Activated CD4-positive, alpha-beta T cell treated with anti-CD3 and anti-CD28 coated beads for 36 hours (primary cell): ENCODE measurements around the gene PIK3CD. TPM values are rescaled to one million over a fixed set of nuclear protein-coding genes. Genes with fewer than 3 reads are reported as not detected.
"Not testable (repeated sequence)": the region's sequence is repeated elsewhere in the genome, so short reads cannot be mapped to it uniquely, and the experiment has no call there.

Experiments used
- ATAC-seq: fragments of 200-7000 bp; cut with Tn5 transposase; one replicate; pipeline ENCODE4 v1.10.0; 2021; ENCODE audit warnings: mild to moderate bottlenecking, moderate library complexity
- CTCF ChIA-PET: fragments of 350-600 bp; sonication (Branson Sonifier 250); formaldehyde crosslinking; loops from one replicate; lab custom pipeline; 2021; ENCODE audit warnings: antibody characterized with exemption; lab: Charles Lee
- POLR2A ChIA-PET: fragments of 350-600 bp; sonication (Branson Sonifier 250); formaldehyde crosslinking; loops from one replicate; lab custom pipeline; 2021; ENCODE audit warnings: antibody characterized with exemption, inconsistent platforms; lab: Charles Lee
- DNase-seq: peaks from one replicate; pipeline ENCODE4 v3.0.0-alpha.2; 2020
- H3K27ac Mint-ChIP-seq: one replicate; pipeline ENCODE4 v1.8.0; 2021; ENCODE audit warnings: mixed read lengths
- H3K27me3 Mint-ChIP-seq: one replicate; pipeline ENCODE4 v1.8.0; 2021; ENCODE audit warnings: mixed read lengths
- H3K36me3 Mint-ChIP-seq: one replicate; pipeline ENCODE4 v1.8.0; 2021; ENCODE audit warnings: low read depth, mixed read lengths
- H3K4me1 Mint-ChIP-seq: one replicate; pipeline ENCODE4 v1.8.0; 2021; ENCODE audit warnings: mixed read lengths
- H3K4me3 Mint-ChIP-seq: one replicate; pipeline ENCODE4 v1.8.0; 2021; ENCODE audit warnings: mild to moderate bottlenecking, moderate library complexity, mixed read lengths
- H3K9me3 Mint-ChIP-seq: one replicate; pipeline ENCODE4 v1.8.0; 2021; ENCODE audit warnings: low read depth, mixed read lengths
- intact Hi-C, 2 experiments: fragments of 100-400 bp; cut with DNase I in 1 of 2; cut with micrococcal nuclease in 1 of 2; formaldehyde crosslinking; loops; one replicate each; pipeline versions ENCODE4 v1.14.2 to v1.15.1; 2022 to 2024; cut with DNase I, micrococcal nuclease
- total RNA-seq, 2 experiments: library from RNA; stranded (reverse); gene quantifications; one replicate each; pipeline ENCODE4 v1.2.3, GENCODE V29; 2021

The PIK3CD gene
- total RNA-seq, 2 experiments from 2014 or later = 96.4 to 114 TPM

DNA sequence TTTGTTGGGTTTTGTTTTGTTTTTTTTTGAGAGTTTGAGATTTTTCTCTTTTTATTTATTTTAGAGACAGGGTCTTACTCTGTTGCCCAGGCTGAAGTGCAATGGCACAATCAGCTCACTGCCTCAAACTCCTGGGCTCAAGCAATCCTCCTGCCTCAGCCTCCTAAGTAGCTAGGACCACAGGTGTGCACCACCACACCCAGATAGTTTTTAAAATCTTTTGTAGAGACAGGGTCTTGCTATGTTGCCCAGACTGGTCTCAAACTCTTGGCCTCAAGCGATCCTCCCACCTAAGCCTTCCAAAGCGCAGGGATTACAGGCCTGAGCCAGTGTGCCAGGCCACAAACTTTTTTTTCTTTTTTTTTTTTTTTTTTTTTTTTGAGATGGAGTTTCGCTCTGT lies 26.5 kb upstream of the PIK3CD start:
- H3K4me1 Mint-ChIP-seq = peaks cover 24% of the 10 kb centered on the region
- ATAC-seq, H3K27me3 Mint-ChIP-seq, POLR2A ChIA-PET, DNase-seq, H3K4me3 Mint-ChIP-seq, CTCF ChIA-PET, H3K36me3 Mint-ChIP-seq, H3K9me3 Mint-ChIP-seq, H3K27ac Mint-ChIP-seq: not testable (repeated sequence)
- intact Hi-C loops = loop anchor here in 1 of 2 experiments (5.0 kb wide), 1 partner anchor 47 kb away; no protein-coding TSS in a partner anchor

DNA sequence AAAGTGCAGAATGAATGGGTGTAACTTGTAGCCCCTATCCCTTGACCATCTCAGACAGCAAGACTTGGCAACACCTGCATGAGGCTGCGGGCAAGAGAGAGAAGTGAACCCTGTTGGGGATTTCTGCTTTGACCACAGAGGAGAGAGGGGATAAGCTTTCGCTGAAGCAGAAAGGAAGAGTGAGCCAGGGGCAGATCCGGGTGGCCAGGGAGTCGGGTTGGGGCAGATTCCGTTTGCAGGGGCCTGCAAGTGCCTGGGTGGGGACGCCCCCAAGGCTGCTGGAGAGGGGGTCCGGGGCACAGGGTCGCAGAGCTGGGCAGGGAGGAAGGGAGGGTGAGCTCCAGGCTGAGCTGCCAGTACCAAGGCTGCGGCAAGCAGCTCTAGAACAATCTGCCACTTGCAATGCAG lies 25.3 kb upstream of the PIK3CD start:
- intact Hi-C loops = loop anchor here (2.0 to 5.0 kb wide), 4 partner anchors 46 to 407 kb away; partner anchors contain the start of gene UBE4B (in 1 of the 2)
- Mint-ChIP-seq H3K27ac (peak overlapping the region; percentile 68), H3K36me3 (peaks cover 10% of the 10 kb centered on the region), H3K4me1 (peaks cover 33% of the 10 kb centered on the region), H3K9me3 (no peaks in the 10 kb centered on the region), H3K27me3 (peaks cover 2% of the 10 kb centered on the region), H3K4me3 (peak overlapping the region; percentile 87)
- ATAC-seq (no peak), DNase-seq (peak; percentile 24)
- CTCF ChIA-PET = interaction anchor here (0.6 to 6.5 kb wide), 29 partner anchors 9 to 1602 kb away, joined by 3 to 100 read pairs (median 4); partner anchors contain the start of genes LZIC, NMNAT1 and PIK3CD
- POLR2A ChIA-PET = no interaction called here

DNA sequence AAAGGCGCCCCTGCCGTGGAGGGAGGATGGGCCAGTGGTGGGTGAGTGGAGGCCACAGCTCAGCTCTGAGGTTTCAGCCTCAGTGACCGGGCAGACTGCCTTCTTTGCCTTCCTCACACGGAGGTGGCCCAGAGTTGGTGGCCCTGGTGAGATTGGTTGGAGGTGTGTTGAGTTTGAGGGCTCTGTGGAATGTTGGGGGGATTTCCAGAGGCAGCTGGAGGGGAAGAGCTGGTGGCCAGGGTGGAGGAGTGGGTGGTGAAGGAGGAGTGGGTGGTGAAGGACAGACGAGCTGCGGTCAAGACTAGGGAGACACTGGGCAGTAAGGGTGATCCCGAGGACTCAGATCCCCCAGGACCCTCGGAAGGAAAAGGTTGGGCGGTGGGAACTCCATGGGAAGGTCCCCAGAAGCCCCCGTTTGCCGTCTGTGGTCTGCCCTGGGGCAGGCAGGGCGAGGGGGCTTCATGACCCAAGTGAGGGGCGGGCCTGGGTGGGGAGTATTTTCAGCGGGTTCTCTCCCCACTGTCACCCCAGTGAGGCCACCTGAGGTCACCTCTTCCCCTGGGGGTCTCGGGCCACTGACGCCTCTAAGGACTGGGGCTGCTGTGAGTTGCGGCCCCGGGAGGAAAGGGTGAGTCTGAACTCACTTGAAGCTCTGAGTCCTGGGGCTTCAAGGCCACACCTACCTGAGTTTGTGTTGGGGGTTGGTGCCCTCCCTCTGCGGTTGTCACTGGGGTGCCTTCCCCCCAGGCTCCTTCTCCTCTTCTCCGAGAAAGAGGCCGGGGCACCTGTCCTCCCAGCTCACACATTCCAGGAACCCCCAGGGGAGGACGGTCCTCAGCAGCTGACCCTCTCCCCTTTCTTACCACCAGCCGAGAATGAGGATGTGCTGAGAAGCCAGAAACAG lies 22.7 kb upstream of the PIK3CD start:
- H3K4me3 Mint-ChIP-seq = peak overlapping the region; percentile 87

DNA sequence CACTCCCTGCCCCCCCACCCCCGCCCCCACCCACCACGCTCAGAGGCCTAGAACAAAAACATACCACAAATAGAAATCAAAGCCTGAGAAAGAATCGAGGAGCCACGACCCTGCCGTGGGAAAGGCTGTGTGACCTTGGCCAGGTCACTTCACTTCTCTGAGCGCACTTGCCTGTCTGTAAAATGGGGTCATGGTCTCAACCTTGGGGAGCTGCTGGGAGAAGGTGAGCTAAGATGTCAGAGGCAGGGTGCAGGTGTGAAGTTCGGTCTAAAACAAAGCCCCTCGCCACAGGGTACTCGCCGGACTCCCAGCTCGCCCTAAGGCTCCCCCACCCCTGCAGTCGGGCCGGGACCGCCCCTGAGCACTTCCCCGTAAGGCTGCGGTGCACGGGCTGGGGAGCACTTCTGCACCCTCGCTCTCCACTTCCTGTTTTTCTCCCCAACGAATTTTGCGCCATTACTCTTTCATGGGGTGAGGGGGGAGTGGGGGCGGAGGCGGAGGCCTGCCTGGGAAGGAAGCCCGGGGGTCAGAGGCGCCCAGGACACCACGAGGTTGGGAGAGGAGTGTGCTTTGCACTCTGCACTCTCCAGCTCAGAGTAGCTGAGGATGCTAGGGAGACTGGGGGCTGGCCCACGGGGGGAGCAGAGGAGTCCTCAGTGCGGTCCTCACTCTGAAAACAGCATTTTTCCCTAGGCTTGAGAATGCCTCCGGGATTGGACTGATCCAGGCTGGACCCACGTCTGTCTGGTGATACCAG lies 21.9 kb upstream of the PIK3CD start:
- peaks cover 64% of the 10 kb centered on the region for H3K4me1 Mint-ChIP-seq
- H3K9me3 Mint-ChIP-seq = no peaks in the 10 kb centered on the region
- H3K27ac Mint-ChIP-seq = peak overlapping the region; percentile 95
- ChIA-PET CTCF (interaction anchor here (0.6 to 6.5 kb wide), 15 partner anchors 14 to 541 kb away, joined by 3 to 100 read pairs (median 5); partner anchors contain the start of genes LZIC, NMNAT1 and PIK3CD), POLR2A (interaction anchor here (0.8 to 3.4 kb wide), 4 partner anchors 14 to 40 kb away, joined by 5 to 49 read pairs (median 6); partner anchors contain the start of gene PIK3CD)
- peak; percentile 45 for ATAC-seq
- peaks cover 42% of the 10 kb centered on the region for H3K36me3 Mint-ChIP-seq
- peaks cover 2% of the 10 kb centered on the region for H3K27me3 Mint-ChIP-seq
- intact Hi-C loops = loop anchor here (1.0 to 5.0 kb wide), 4 partner anchors 26 to 281 kb away; partner anchors contain the start of gene CTNNBIP1 (in 1 of the 2)
- DNase-seq = peak; percentile 88
- peak overlapping the region; percentile 87 for H3K4me3 Mint-ChIP-seq

More for the DNA sequence above, 22.7 kb upstream of the PIK3CD start:
- Mint-ChIP-seq H3K4me1 (peaks cover 57% of the 10 kb centered on the region), H3K36me3 (peaks cover 34% of the 10 kb centered on the region), H3K27me3 (peaks cover 2% of the 10 kb centered on the region), H3K9me3 (no peaks in the 10 kb centered on the region), H3K27ac (peak overlapping the region; percentile 95)
- DNase-seq (peak; percentile 85), ATAC-seq (peak; percentile 59)
- POLR2A ChIA-PET = interaction anchor here (0.8 to 3.4 kb wide), 5 partner anchors 15 to 43 kb away, joined by 4 to 49 read pairs (median 5); partner anchors contain the start of gene PIK3CD
- CTCF ChIA-PET = interaction anchor here (0.7 to 6.5 kb wide), 18 partner anchors 12 to 315 kb away, joined by 3 to 100 read pairs (median 4); partner anchors contain the start of genes LZIC, NMNAT1 and PIK3CD
- intact Hi-C loops = loop anchor here (1.0 to 5.0 kb wide), 4 partner anchors 27 to 282 kb away; partner anchors contain the start of gene CTNNBIP1 (in 1 of the 2)

DNA sequence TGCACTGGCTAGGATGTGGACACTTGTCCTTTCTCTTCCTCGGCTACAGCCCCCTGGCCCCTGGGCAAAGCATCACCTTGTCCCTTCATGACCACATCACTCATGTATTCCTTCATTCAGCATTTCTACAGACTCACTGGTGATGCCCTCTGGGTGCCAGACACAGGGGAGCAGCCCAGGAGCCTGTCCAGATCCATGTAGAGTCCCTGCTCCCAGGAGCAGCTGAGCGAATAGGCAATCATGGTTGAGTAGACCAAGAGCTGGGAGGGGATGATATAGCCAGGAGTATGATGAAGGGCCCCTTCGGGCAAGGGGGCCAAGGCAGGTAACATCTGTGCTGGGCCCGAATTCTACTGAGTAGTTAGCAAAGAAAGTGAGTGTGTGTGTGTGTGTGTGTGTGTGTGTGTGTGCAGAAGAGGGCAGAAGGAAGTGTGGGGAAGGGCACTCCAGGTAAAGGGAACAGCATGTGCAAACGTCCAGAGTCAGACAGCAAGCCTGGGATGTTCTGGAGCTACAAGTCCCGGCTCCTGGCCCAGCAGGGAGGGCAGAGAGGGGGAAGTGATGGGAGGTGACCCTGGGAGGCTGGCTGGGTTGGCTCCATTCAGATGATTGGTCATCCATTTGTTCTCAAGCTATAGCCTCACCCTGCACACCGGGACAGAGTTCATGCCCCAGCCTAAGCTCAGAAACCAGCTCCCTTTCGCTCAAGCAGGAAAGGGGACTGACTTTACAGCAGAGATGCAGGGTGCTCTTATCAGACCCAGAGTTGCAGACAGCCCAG lies 21.0 kb upstream of the PIK3CD start:
- ChIA-PET POLR2A (interaction anchor here (0.6 to 3.4 kb wide), 8 partner anchors 13 to 752 kb away, joined by 3 to 49 read pairs (median 4); partner anchors contain the start of genes ENO1 and PIK3CD), CTCF (interaction anchor here (0.6 to 6.5 kb wide), 9 partner anchors 13 to 238 kb away, joined by 3 to 100 read pairs (median 5); partner anchors contain the start of gene PIK3CD)
- DNase-seq (peak; percentile 40), ATAC-seq (no peak)
- intact Hi-C loops = no loop called here
- peak overlapping the region; percentile 87 for H3K4me3 Mint-ChIP-seq
- H3K27me3 Mint-ChIP-seq = peaks cover 2% of the 10 kb centered on the region
- peaks cover 51% of the 10 kb centered on the region for H3K36me3 Mint-ChIP-seq
- H3K4me1 Mint-ChIP-seq = peaks cover 73% of the 10 kb centered on the region
- H3K27ac Mint-ChIP-seq = peak overlapping the region; percentile 95
- H3K9me3 Mint-ChIP-seq = no peaks in the 10 kb centered on the region

DNA sequence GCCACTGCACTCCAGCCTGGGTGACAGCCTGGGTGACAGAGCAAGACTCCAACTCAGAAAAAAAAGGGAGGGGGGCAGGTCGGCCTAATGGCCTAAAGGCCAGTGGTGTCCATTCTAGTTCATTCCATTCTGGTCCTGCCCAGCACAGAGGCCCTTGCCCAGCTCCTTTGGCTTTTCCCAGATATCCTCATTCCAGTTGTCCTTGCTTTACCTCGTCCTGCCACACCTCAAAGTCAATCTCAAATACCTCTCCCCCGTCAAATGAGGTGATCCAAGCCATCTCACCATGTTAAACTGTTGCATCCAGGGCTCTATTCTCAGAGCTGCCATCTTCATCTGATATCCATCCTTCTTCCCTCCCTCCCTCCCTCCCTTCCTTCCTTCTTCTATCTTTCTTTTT lies 19.9 kb upstream of the PIK3CD start:
- H3K36me3 Mint-ChIP-seq = peaks cover 60% of the 10 kb centered on the region

DNA sequence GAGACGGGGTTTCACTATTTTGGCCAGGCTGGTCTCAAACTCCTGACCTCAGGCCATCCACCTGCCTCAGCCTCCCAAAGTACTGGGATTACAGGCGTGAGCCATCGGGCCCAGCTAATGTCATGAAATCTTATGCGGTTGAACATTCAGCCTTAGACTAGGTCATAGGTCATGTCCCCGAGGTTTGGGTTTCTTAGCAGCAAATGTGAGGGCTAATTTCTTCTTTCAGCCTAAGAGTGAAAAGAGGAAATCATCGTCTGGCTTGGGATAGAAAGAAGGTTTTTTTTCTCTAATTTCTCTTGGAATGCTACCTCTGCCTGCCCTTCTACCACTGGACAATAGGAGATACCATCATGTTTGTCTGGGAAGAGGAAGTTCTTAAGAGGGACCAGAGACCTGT lies 18.0 kb upstream of the PIK3CD start:
- ChIA-PET POLR2A (interaction anchor here (1.0 kb wide), 1 partner anchor 277 kb away, joined by 7 read pairs; no protein-coding TSS in a partner anchor), CTCF (no interaction called here)
- ATAC-seq = no peak
- Mint-ChIP-seq H3K9me3 (no peaks in the 10 kb centered on the region), H3K27me3 (no peaks in the 10 kb centered on the region), H3K36me3 (peaks cover 72% of the 10 kb centered on the region), H3K4me1 (peaks cover 63% of the 10 kb centered on the region), H3K4me3 (no peak overlapping the region), H3K27ac (peak overlapping the region; percentile 19)
- intact Hi-C loops = no loop called here
- DNase-seq = no peak

More for the DNA sequence above, 19.9 kb upstream of the PIK3CD start:
- intact Hi-C loops = no loop called here
- peaks cover 67% of the 10 kb centered on the region for H3K4me1 Mint-ChIP-seq
- ChIA-PET CTCF (interaction anchor here (0.6 to 6.5 kb wide), 4 partner anchors 22 to 236 kb away, joined by 3 to 100 read pairs (median 4); partner anchors contain the start of gene PIK3CD), POLR2A (interaction anchor here (0.6 to 3.4 kb wide), 3 partner anchors 13 to 133 kb away, joined by 4 to 49 read pairs (median 5); partner anchors contain the start of gene PIK3CD)
- H3K27me3 Mint-ChIP-seq = no peaks in the 10 kb centered on the region
- peak overlapping the region; percentile 1 for H3K27ac Mint-ChIP-seq
- peak overlapping the region; percentile 87 for H3K4me3 Mint-ChIP-seq
- peak; percentile 24 for DNase-seq
- no peak for ATAC-seq
- H3K9me3 Mint-ChIP-seq = no peaks in the 10 kb centered on the region

DNA sequence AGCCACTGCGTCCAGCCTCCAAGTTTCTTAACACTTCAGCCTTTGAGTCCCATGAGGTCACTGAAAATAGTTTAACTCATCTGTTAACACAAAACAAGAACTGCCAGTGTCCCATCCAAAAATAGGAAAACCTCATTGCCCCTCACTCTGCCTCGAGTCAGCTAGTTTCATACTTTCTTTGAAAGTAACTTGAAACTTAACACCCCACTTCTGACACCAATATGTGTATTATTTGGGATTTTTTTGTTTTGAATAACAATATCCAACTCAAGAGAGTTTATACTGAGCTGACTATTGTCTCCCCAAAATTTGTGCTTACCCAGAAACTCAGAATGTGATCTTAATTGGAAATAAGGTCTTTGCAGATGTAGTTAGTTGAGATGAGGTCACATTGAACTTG lies 16.9 kb upstream of the PIK3CD start:
- no peak overlapping the region for H3K4me3 Mint-ChIP-seq
- intact Hi-C loops = no loop called here
- H3K36me3 Mint-ChIP-seq = peaks cover 79% of the 10 kb centered on the region
- no peak for ATAC-seq
- H3K4me1 Mint-ChIP-seq = peaks cover 69% of the 10 kb centered on the region
- CTCF ChIA-PET = interaction anchor here (0.6 to 1.6 kb wide), 4 partner anchors 9 to 242 kb away, joined by 3 to 5 read pairs (median 4); no protein-coding TSS in a partner anchor
- POLR2A ChIA-PET = interaction anchor here (0.6 kb wide), 1 partner anchor 98 kb away, joined by 3 read pairs; no protein-coding TSS in a partner anchor
- H3K9me3 Mint-ChIP-seq = no peaks in the 10 kb centered on the region
- DNase-seq = no peak
- H3K27me3 Mint-ChIP-seq = no peaks in the 10 kb centered on the region
- peak overlapping the region; percentile 47 for H3K27ac Mint-ChIP-seq

DNA sequence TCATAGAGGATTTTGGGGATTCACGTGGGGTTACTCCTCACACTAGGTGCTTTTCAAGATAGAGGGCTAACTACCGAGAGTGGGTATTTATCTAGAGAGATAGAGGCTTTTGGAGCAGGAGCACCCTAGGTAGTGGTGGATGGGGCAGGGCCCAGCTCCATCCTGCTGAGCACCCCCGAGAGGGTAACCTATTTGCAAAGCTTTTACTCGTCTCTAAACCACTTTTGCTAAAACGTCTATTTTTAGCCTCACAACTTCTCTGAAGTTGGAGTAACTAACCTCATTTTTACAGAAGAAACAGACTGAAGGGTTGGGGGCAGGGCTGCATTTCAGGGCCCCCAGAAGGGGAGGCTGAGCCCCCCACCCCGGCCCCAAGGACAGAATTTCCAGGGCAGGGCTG lies 12.3 kb upstream of the PIK3CD start:
- CTCF ChIA-PET = no interaction called here
- Mint-ChIP-seq H3K27ac (no peak overlapping the region), H3K4me3 (no peak overlapping the region)

More for the DNA sequence above, 12.3 kb upstream of the PIK3CD start:
- intact Hi-C loops = no loop called here
- no peaks in the 10 kb centered on the region for H3K9me3 Mint-ChIP-seq
- peaks cover 67% of the 10 kb centered on the region for H3K4me1 Mint-ChIP-seq
- no peaks in the 10 kb centered on the region for H3K27me3 Mint-ChIP-seq
- DNase-seq = no peak
- H3K36me3 Mint-ChIP-seq = peaks cover 55% of the 10 kb centered on the region
- POLR2A ChIA-PET = no interaction called here
- no peak for ATAC-seq
